ENCODE measurements around the gene NELFE.
A peak's percentile ranks its signal among the peaks of the same experiment; 100 is the strongest.

Gene NELFE

GRCh38 chr6:31972709-31973350 is 14.1 kb upstream of the NELFE start:
- DNase-seq (ENCODE audit: low spot score) = peak; percentile 81

GRCh38 chr6:31971993-31972708 is 13.4 kb upstream of the NELFE start, which contains the start of gene DXO:
DXO (minus strand) TSS chr6:31972138; CDS start chr6:31971675, 463 bp downstream.
- DNase-seq (ENCODE audit: low spot score) = peak; percentile 98

GRCh38 chr6:31971279-31971992 is 12.7 kb upstream of the NELFE start:
- no peak for DNase-seq (ENCODE audit: low spot score)

GRCh38 chr6:31970604-31971271 is 12.0 kb upstream of the NELFE start:
- peak; percentile 61 for DNase-seq (ENCODE audit: low spot score)

- peak; percentile 40 for DNase-seq (ENCODE audit: low spot score)
These were observed 11.2 kb upstream of the NELFE start for GRCh38 chr6:31969712-31970603.

- no peak for DNase-seq (ENCODE audit: low spot score)
These were observed 10.3 kb upstream of the NELFE start for GRCh38 chr6:31968791-31969711.

GRCh38 chr6:31968326-31968725 is 9.6 kb upstream of the NELFE start:
- no peak for DNase-seq (ENCODE audit: low spot score)

GRCh38 chr6:31967926-31968320 is 9.2 kb upstream of the NELFE start:
- DNase-seq (ENCODE audit: low spot score) = no peak

GRCh38 chr6:31966997-31967925 is 8.5 kb upstream of the NELFE start:
- no peak for DNase-seq (ENCODE audit: low spot score)

GRCh38 chr6:31966506-31966905 is 7.7 kb upstream of the NELFE start:
- no peak for DNase-seq (ENCODE audit: low spot score)

GRCh38 chr6:31965700-31966099 is 6.9 kb upstream of the NELFE start:
- DNase-seq (ENCODE audit: low spot score) = no peak

- no peak for DNase-seq (ENCODE audit: low spot score)
These were observed 5.2 kb upstream of the NELFE start for GRCh38 chr6:31963921-31964320.

GRCh38 chr6:31961616-31962015 is 2.8 kb upstream of the NELFE start:
- no peak for DNase-seq (ENCODE audit: low spot score)

GRCh38 chr6:31958412-31958740 is 395 bp downstream of the NELFE start:
- no peak for DNase-seq (ENCODE audit: low spot score)

- no peak for DNase-seq (ENCODE audit: low spot score)
These were observed 2.0 kb downstream of the NELFE start for GRCh38 chr6:31956796-31957195.

GRCh38 chr6:31954511-31954910 is 4.3 kb downstream of the NELFE start:
- no peak for DNase-seq (ENCODE audit: low spot score)

- DNase-seq (ENCODE audit: low spot score) = no peak
These were observed 5.9 kb downstream of the NELFE start for GRCh38 chr6:31952890-31953289.

- DNase-seq (ENCODE audit: low spot score) = peak; percentile 63
These were observed 6.5 kb downstream of the NELFE start for GRCh38 chr6:31952140-31952805.
